HG02610 (cell line): Measurements from ENCODE around the gene BICD1.
"Not testable (repeated sequence)": the region's sequence is repeated elsewhere in the genome, so short reads cannot be mapped to it uniquely, and the experiment has no call there.

Source experiments
- ATAC-seq: cut with Tn5 transposase; IDR thresholded peaks from one replicate; pipeline ENCODE4 v1.9.1; 2021; ENCODE audit warnings: mild to moderate bottlenecking, moderate library complexity; ENCODE audit not compliant: unreplicated experiment

The BICD1 gene

GRCh38 chr12:32181498-32182175 lies 75.0 kb downstream of the BICD1 start:
- ATAC-seq, result no peak

- ATAC-seq, result no peak
These were observed 77.0 kb downstream of the BICD1 start for GRCh38 chr12:32183650-32184049.

DNA sequence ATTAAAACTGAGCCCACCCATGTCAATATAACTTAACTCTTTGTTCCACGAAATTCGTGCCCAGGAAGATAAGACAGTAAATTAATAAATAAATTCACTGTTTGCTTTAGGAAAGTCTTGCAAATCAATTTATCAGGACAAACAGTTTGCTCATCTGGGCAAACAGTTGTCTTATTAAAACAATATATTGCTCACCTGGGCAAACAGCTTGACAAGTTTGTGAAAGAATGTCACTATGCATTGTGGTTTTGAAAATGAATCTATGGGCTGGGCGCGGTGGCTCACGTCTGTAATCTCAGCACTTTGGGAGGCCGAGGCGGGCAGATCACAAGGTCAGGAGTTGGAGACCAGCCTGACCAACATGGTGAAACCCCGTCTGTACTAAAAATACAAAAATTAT lies 80.5 kb downstream of the BICD1 start:
- ATAC-seq, result not testable (repeated sequence)

GRCh38 chr12:32191445-32191844 lies 84.8 kb downstream of the BICD1 start:
- ATAC-seq, result no peak

DNA sequence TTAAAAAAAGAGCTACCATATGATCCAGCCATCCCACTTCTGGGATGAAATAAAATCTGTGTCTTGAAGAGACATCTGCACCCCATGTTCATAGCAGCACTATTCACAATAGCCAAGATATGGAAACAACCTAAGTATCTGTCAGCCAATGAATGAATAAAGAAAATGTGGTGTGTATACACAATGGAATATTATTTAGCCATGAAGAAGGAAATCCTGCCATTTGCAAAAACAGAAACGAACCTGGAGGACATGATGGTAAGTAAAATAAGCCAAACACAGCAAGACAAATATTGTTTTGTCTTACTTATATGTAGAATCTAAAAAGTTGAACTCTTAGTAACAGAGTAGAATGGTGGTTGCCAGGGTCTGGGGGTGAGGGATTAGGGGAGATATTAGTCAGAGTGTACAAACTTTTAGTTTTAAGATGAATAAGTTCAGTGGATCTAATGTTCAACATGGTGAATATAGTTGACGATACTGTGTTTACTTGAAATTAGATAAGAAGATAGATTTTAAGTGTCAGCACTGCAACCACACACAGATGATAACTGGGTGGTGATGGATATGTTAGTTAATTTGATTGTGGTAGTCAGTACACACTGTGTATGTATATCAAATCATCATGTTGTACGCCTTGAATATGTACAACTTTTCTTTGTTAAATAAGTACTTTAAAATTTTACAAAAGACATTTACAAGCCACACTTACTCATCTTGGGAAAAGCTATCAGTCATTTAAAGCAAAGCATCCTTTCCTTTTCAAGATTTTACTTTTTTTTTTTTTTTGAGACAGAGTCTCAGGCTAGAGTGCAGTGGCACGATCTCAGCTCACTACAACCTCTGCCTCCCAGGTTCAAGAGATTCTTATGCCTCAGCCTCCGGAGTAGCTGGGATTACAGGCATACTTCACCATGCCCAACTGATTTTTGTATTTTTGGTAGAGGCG lies 89.9 kb downstream of the BICD1 start:
- ATAC-seq, result peak; percentile 54

GRCh38 chr12:32197421-32197820 lies 90.8 kb downstream of the BICD1 start:
- no peak for ATAC-seq

DNA sequence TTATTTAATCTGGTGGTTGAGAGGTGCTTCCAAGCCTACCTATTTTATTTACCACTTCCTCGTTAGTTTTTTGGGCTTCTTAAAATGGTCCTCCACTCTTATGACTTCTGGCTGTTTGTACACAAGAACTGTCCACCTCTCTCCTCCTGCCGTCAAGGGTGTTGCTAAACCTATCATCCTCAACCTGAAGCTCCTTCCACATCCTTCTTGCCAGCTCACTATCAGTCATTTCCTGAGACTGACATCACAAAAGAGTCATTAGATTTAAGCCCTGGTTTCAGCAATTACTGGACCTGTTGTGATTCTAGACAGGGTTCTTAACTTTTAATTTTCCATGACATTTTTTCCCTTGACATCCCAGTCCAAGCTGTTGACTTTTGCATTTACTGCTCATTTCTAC lies 91.9 kb downstream of the BICD1 start:
- no peak for ATAC-seq

- ATAC-seq, result no peak
These were observed 94.4 kb downstream of the BICD1 start for GRCh38 chr12:32201096-32201495.

DNA sequence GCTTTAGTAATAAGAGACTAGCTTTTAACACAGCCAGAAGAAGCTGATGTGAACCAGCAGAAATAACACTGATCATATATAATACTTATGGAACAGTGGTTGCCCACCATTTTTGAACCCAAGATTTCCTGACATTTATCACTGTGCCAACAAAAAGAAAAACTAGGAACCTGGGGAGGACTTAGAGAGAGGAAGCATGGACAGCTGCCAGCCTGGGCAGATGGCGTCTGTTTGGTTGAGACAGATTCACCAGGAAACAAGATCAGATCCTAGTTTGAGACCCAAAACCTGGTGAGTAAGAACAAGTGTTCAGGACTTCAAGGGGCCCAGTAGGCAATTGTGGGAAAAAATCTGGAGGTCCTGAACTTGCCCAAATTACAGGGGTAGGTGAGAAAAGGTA lies 95.3 kb downstream of the BICD1 start:
- no peak for ATAC-seq

- ATAC-seq, result no peak
These were observed 99.1 kb downstream of the BICD1 start for GRCh38 chr12:32205731-32206130.

DNA sequence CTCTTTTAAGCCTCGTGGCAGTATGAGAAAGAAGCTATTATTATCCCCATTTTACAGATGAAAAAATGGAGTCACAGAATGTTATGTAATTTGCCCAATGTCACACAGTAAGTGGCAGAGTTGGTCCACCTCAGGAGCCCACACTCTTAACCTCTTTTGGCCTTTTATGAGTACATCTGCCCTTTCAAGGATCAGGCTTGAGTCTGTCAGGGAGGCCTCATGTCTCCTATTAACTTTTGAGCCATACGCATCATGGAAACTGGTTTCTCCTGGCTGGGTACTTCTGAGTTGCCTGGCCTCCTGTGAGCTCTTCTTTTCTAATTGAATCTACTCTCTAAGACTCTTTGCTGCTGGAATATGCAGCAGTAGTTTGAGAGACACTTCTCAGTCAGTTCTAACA lies 101.7 kb downstream of the BICD1 start:
- no peak for ATAC-seq

DNA sequence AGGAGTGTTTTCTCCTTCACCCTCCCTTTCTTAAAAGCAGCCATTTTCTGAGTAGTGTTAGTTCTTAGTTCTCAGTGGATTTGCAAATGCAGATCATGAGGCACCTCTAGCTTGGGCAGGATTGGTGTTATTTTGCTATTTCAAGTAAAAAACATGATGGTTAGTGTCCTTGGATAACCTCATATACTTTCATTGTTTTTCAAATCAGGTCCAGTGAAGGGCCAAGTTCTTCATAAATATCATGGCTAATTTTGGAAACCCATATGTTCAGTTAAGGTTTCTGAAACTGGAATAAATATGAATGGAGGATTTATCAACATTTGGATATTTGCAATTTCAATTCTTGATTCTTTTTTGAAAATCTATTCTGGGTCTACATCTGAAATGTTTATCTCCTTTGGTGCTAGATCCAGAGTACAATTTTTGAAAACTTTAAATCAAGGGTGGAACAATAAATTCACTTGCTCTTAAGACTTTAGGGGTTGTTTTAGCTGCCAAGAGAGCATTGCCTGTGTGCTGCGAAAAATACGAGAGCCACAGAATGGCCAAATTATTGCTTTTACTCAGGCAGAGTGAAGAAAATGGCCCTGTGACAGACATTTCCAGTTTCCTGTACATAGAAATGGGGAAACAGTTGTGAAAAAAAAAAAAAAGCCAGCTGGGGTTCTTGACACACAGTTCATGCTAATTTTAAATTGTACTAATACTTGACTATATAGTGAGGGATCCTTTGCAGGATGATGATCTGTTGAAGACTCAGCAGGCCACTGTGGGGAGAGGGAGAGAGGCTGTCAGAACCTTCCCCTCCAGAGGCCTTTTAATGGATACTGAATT lies 104.6 kb downstream of the BICD1 start:
- ATAC-seq, result no peak

GRCh38 chr12:32211900-32212156 lies 105.2 kb downstream of the BICD1 start:
- no peak for ATAC-seq

- no peak for ATAC-seq
These were observed 108.1 kb downstream of the BICD1 start for GRCh38 chr12:32214723-32215122.

- ATAC-seq, result no peak
These were observed 111.0 kb downstream of the BICD1 start for GRCh38 chr12:32217354-32218310.

DNA sequence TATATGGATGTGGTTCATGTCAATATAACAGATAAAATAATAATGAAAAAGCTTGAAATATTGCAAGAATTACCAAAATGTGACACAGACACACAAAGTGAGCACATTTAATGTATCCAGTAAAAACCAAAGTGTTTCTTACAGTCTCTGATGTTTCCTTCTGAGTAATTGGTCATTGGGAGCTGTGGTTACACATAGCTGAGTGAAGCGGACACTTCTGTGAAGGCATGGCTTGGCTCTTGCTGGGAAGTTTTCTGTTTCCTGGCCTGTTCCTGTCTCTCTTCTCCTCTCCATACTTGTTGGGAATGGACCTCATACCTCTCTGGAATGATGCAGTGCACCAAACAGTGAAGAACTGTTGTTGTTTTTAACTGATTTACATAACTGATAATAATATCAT lies 117.3 kb downstream of the BICD1 start:
- no peak for ATAC-seq

- no peak for ATAC-seq
These were observed 120.1 kb downstream of the BICD1 start for GRCh38 chr12:32226768-32227167.

- ATAC-seq, result no peak
These were observed 123.4 kb downstream of the BICD1 start for GRCh38 chr12:32229971-32230612.

- no peak for ATAC-seq
These were observed 124.0 kb downstream of the BICD1 start for GRCh38 chr12:32230613-32230993.

DNA sequence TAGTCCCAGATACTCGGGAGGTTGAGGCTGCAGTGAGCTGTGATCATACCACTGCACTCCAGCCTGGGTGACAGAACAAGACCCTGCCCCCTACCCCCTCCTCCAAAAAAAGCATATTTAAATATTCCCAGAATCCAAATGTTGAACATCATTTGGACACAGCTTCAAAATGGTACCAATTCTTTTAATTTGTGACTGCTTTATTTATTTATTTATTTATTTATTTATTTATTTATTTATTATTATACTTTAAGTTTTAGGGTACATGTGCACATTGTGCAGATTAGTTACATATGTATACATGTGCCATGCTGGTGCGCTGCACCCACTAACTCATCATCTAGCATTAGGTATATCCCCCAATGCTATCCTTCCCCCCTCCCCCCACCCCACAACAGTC lies 124.7 kb downstream of the BICD1 start:
- not testable (repeated sequence) for ATAC-seq
